GM12878 (cell line): Measurements from ENCODE around the gene CARD19.

ENCODE experiments used
- MYC ChIP-seq: IDR thresholded peaks from 2 replicates; pipeline ENCODE4 v1.6.1; 2011; ENCODE audit warnings: mild to moderate bottlenecking, low read length, moderate library complexity, inconsistent platforms; ENCODE audit not compliant: insufficient read depth, insufficient replicate concordance, insufficient read length, severe bottlenecking
- TF ChIP-seq, protein P1 (sequence below): IDR thresholded peaks from 2 replicates; pipeline ENCODE4 v1.6.1; 2012; ENCODE audit warnings: mild to moderate bottlenecking, low read depth, low read length

DNA sequence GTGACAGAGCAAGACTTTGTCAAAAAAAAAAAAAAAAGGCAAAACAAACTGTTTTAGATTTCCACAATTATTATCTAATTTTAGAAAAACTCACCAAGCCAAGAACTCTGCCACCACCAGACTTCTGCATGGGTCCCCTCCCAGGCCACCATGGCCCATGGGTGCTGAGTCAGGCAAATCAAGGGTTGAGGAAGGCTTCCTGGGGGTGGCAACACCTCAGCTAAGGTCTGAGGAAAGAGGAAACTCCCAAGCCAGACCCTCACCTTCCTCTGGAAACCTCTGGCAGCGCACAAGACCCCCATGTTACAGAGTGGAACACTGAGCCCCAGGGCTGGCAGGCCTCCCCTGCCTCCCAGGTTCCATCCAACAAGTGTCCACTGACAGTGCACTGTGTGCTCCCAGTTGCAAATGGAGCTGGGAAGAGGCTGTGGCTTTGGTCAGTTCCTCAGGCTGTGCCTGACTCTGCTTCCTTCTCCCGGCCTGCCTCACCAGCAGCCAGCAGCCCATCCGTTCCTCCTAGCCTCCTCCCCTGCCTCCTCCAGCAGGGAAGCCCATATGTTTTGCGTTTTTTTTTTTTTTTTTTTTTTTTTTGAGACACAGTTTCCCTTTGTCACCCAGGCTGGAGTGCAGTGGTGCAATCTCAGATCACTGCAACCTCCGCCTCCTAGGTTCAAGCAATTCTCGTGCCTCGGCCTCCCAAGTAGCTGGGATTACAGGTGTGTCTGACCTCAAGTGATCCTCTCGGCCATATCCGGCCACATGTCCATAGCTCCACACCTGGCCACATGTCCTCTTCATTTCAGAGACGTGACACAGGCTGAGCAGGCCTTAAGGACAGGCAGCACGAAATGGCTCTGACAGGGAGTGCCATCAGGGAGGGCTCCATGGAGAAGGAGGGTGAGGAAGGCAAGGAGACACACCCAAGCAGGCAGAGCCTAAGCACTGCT, 41.0 kb upstream of the CARD19 start:
- no peak for TF ChIP-seq MYC
- TF ChIP-seq, protein P1, sequence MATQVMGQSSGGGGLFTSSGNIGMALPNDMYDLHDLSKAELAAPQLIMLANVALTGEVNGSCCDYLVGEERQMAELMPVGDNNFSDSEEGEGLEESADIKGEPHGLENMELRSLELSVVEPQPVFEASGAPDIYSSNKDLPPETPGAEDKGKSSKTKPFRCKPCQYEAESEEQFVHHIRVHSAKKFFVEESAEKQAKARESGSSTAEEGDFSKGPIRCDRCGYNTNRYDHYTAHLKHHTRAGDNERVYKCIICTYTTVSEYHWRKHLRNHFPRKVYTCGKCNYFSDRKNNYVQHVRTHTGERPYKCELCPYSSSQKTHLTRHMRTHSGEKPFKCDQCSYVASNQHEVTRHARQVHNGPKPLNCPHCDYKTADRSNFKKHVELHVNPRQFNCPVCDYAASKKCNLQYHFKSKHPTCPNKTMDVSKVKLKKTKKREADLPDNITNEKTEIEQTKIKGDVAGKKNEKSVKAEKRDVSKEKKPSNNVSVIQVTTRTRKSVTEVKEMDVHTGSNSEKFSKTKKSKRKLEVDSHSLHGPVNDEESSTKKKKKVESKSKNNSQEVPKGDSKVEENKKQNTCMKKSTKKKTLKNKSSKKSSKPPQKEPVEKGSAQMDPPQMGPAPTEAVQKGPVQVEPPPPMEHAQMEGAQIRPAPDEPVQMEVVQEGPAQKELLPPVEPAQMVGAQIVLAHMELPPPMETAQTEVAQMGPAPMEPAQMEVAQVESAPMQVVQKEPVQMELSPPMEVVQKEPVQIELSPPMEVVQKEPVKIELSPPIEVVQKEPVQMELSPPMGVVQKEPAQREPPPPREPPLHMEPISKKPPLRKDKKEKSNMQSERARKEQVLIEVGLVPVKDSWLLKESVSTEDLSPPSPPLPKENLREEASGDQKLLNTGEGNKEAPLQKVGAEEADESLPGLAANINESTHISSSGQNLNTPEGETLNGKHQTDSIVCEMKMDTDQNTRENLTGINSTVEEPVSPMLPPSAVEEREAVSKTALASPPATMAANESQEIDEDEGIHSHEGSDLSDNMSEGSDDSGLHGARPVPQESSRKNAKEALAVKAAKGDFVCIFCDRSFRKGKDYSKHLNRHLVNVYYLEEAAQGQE: no peak
